Mucosa of descending colon (tissue), 3 donors: Measurements from ENCODE around the gene CHD9NB. TPM values are rescaled to one million over a fixed set of nuclear protein-coding genes. Genes with fewer than 3 reads are reported as not detected.

Experiments
- ATAC-seq: fragments of 200-7000 bp; cut with Tn5 transposase; one replicate; pipeline ENCODE4 v1.9.1; 2020; ENCODE audit warnings: mild to moderate bottlenecking, moderate library complexity
- DNase-seq, 3 donors: peaks; one replicate each; pipeline ENCODE4 v3.0.0-alpha.2; 2020
- H3K36me3 ChIP-seq: fragments of 200-600 bp; one replicate; pipeline ENCODE4 v1.8.0; 2021; ENCODE audit warnings: low read depth, mild to moderate bottlenecking
- H3K4me1 ChIP-seq: fragments of 200-600 bp; one replicate; pipeline ENCODE4 v1.8.0; 2021; ENCODE audit warnings: low read depth, mild to moderate bottlenecking
- H3K4me3 ChIP-seq: fragments of 200-600 bp; one replicate; pipeline ENCODE4 v1.8.0; 2021; ENCODE audit warnings: mild to moderate bottlenecking
- H3K9me3 ChIP-seq: fragments of 200-600 bp; one replicate; pipeline ENCODE4 v1.8.0; 2021; ENCODE audit warnings: mild to moderate bottlenecking
- CTCF ChIP-seq: fragments of 200-600 bp; IDR thresholded peaks from one replicate; pipeline ENCODE4 v1.8.0; 2022; ENCODE audit warnings: antibody characterized with exemption, mild to moderate bottlenecking
- intact Hi-C, 2 donors: fragments of 100-400 bp; cut with DNase I in 1 of 2; cut with micrococcal nuclease in 1 of 2; formaldehyde crosslinking; loops; one replicate each; pipeline versions ENCODE4 v1.11.0 to v1.11.1; 2022; cut with DNase I, micrococcal nuclease
- total RNA-seq, 3 donors: library from RNA; stranded (reverse); fragmentation: NEBNext Ultra II Directional in 2 of 3; extraction: Animal tissue kit (Norgen Biotek cat#: 25700) in 2 of 3; gene quantifications; one replicate each; pipeline versions ENCODE4 v1.2.1 to v1.2.4, GENCODE V29; 2021 to 2023
- donor health status: DM: no; HTN: no; CAD: no; lungs with moderate emphysema.
- donor health status: DM: no; HTN: no; CAD: no.
- donor health status: DM: no; HTN: yes; CAD: no.

CHD9NB gene
- total RNA-seq, 3 donors from 2014 or later, result 2.3 to 5.3 (median 5.2) TPM

- ATAC-seq (no peak), DNase-seq (peak in 1 of 3 donors; percentile 4)
- intact Hi-C loops, result no loop called here
- Histone ChIP-seq H3K9me3 (no peaks in the 10 kb centered on the region), H3K4me3 (no peak overlapping the region), H3K4me1 (no peaks in the 10 kb centered on the region), H3K36me3 (no peaks in the 10 kb centered on the region)
- TF ChIP-seq CTCF, result no peak
These were observed 45.6 kb downstream of the CHD9NB start for GRCh38 chr16:53007095-53007494.

- intact Hi-C loops, result no loop called here
- H3K4me3 ChIP-seq, result no peak overlapping the region
- no peaks in the 10 kb centered on the region for H3K9me3 ChIP-seq
- H3K36me3 ChIP-seq, result no peaks in the 10 kb centered on the region
- H3K4me1 ChIP-seq, result no peaks in the 10 kb centered on the region
- DNase-seq (no peak), ATAC-seq (no peak)
- no peak for TF ChIP-seq CTCF
These were observed 54.8 kb downstream of the CHD9NB start for GRCh38 chr16:52997922-52998321.

- no peak for TF ChIP-seq CTCF
- no peak for DNase-seq
- no peak overlapping the region for H3K4me3 ChIP-seq
- intact Hi-C loops, result no loop called here
- no peaks in the 10 kb centered on the region for H3K4me1 ChIP-seq
- ATAC-seq, result no peak
- H3K9me3 ChIP-seq, result no peaks in the 10 kb centered on the region
- H3K36me3 ChIP-seq, result no peaks in the 10 kb centered on the region
These were observed 57.8 kb downstream of the CHD9NB start for GRCh38 chr16:52994942-52995341.

- Histone ChIP-seq H3K4me3 (no peak overlapping the region), H3K9me3 (no peaks in the 10 kb centered on the region), H3K4me1 (no peaks in the 10 kb centered on the region), H3K36me3 (no peaks in the 10 kb centered on the region)
- no peak for TF ChIP-seq CTCF
- DNase-seq (no peak), ATAC-seq (no peak)
- intact Hi-C loops, result no loop called here
These were observed 59.5 kb downstream of the CHD9NB start for GRCh38 chr16:52993179-52993578.

GRCh38 chr16:52991572-52991971 is 61.1 kb downstream of the CHD9NB start:
- intact Hi-C loops, result no loop called here
- Histone ChIP-seq H3K36me3 (no peaks in the 10 kb centered on the region), H3K4me3 (no peak overlapping the region), H3K4me1 (no peaks in the 10 kb centered on the region), H3K9me3 (no peaks in the 10 kb centered on the region)
- DNase-seq, result no peak
- no peak for ATAC-seq
- TF ChIP-seq CTCF, result no peak

Other genes starting within 250 kb of the CHD9NB start
- gene CHD9, start 2.1 kb upstream of the CHD9NB start, total RNA-seq, result 10 to 100 TPM; 65.4 to 95.9 (median 86.6) TPM